Tibial artery (tissue), 4 donors: ENCODE results near the gene KLHL29.

Experiments
- DNase-seq, 2 donors: peaks; one replicate each; pipeline ENCODE4 v3.0.0-alpha.2; 2019
- H3K27ac ChIP-seq, 2 donors: fragments of 200-600 bp; sonication (generic) in 1 of 2; 1 replicate in 1 of 2; 2 replicates in 1 of 2; pipeline ENCODE4 v1.5.1; 2018 to 2019; ENCODE audit warnings: mild to moderate bottlenecking in 1 of 2
- H3K27me3 ChIP-seq, 2 donors: fragments of 200-600 bp; sonication (generic) in 1 of 2; one replicate each; pipeline versions ENCODE4 v1.5.1 to v1.6.0; 2016 to 2019
- H3K36me3 ChIP-seq, 3 donors: fragments of 200-600 bp; sonication (generic) in 2 of 3; one replicate each; pipeline ENCODE4 v1.5.1; 2016 to 2019; ENCODE audit warnings: mild to moderate bottlenecking in 2 of 3
- H3K4me1 ChIP-seq, 4 donors: fragments of 200-600 bp; sonication (generic) in 2 of 4; 1 replicate in 3 of 4; 2 replicates in 1 of 4; pipeline ENCODE4 v1.5.1; 2016 to 2019
- H3K4me3 ChIP-seq, 2 donors: fragments of 200-600 bp; sonication (generic) in 1 of 2; 1 replicate in 1 of 2; 2 replicates in 1 of 2; pipeline ENCODE4 v1.5.1; 2018 to 2019; ENCODE audit warnings: mild to moderate bottlenecking in 2 of 2
- H3K9me3 ChIP-seq, 3 donors: fragments of 200-600 bp; sonication (generic) in 1 of 3; one replicate each; pipeline ENCODE4 v1.5.1; 2016 to 2019
- intact Hi-C: fragments of 100-400 bp; cut with DNase I; formaldehyde crosslinking; loops from one replicate; pipeline ENCODE4 v1.15.0; 2023; ENCODE audit warnings: low total_unique reads
- TF ChIP-seq, protein P1 (sequence below), 2 experiments: fragments of 200-600 bp in 1 of 2; fragments of 450-650 bp in 1 of 2; IDR thresholded peaks; one replicate each; pipeline ENCODE4 v1.5.1; 2017 to 2019; ENCODE audit warnings: antibody characterized with exemption in 2 of 2, mild to moderate bottlenecking in 1 of 2, moderate library complexity in 1 of 2

The KLHL29 gene

DNA sequence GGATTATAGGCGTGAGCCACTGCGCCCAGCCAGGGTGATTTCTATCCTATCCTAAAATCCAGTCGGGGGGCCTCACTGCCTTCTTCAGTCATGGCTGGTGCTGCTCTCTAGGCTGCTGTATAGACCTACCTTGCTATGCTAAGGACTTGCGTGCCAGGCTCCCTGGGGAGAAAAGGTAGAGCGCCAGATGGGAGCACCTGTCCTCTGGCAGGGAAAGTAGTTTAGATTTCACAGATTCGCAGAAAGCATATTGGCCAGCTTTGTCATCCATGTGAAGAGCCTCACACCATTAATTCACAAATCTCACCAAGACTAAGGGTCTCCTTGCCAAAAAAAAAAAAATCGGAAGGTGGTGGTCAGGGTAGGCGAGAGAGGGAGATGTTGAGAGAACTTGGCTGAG, 324.3 kb downstream of the KLHL29 start:
- intact Hi-C loops: no loop called here
- Histone ChIP-seq H3K4me3 (no peak overlapping the region), H3K9me3 (no peaks in the 10 kb centered on the region), H3K27ac (no peak overlapping the region), H3K36me3 (peaks cover 30 to 50% (median 45%) of the 10 kb centered on the region in 3 donors), H3K27me3 (no peaks in the 10 kb centered on the region), H3K4me1 (peaks cover 0 to 17% (median 4%) of the 10 kb centered on the region in 4 donors)
- no peak for DNase-seq
- TF ChIP-seq, protein P1, sequence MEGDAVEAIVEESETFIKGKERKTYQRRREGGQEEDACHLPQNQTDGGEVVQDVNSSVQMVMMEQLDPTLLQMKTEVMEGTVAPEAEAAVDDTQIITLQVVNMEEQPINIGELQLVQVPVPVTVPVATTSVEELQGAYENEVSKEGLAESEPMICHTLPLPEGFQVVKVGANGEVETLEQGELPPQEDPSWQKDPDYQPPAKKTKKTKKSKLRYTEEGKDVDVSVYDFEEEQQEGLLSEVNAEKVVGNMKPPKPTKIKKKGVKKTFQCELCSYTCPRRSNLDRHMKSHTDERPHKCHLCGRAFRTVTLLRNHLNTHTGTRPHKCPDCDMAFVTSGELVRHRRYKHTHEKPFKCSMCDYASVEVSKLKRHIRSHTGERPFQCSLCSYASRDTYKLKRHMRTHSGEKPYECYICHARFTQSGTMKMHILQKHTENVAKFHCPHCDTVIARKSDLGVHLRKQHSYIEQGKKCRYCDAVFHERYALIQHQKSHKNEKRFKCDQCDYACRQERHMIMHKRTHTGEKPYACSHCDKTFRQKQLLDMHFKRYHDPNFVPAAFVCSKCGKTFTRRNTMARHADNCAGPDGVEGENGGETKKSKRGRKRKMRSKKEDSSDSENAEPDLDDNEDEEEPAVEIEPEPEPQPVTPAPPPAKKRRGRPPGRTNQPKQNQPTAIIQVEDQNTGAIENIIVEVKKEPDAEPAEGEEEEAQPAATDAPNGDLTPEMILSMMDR (IDR thresholded peaks at IDR 0.05): no peak

DNA sequence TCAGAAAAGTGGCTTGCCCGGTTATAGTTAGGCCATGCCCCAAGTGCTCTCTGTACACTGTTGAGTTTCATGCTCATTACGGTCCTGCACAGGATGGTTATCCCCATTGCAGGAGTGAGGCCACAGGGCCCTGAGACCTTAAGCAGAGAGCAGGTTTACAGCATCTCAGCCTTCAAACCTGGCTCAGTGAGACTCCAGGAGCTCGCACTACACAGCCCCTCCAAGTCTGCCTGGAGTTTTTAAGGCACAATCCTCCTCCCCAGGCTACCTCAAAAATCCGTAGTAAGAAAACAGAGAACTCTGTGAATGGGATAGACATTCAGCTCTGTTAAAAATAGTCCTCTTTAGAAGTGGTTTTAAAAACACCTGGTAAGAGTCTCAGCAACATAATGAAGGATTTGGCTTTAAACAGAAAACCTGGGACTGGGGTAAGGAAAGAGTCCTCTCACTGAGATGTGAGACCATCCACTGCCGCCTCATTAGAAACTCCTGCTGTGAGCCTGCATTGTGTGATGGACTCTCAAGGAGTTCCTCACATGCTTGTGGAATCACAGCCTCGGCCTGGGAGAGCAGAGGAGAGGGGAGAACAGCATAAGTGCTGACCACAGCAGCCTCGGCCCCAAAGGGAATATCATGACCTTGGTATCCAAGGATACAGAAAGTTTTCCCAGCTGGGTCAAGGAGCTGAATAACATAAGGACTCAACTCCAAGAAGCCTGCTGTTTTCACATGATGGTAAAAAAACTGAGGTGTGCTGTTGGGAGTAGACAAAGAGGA, 327.2 kb downstream of the KLHL29 start:
- TF ChIP-seq, protein P1 (IDR thresholded peaks at IDR 0.05): no peak
- Histone ChIP-seq H3K27ac (no peak overlapping the region), H3K27me3 (no peaks in the 10 kb centered on the region), H3K9me3 (no peaks in the 10 kb centered on the region), H3K4me3 (no peak overlapping the region), H3K36me3 (peaks cover 18 to 22% (median 20%) of the 10 kb centered on the region in 3 donors), H3K4me1 (peaks cover 0 to 15% (median 4%) of the 10 kb centered on the region in 4 donors)
- intact Hi-C loops: no loop called here
- DNase-seq: peak; percentile 27 to 61

GRCh38 chr2:23712756-23713151, 327.8 kb downstream of the KLHL29 start:
- no peak overlapping the region for H3K4me3 ChIP-seq
- H3K4me1 ChIP-seq: peaks cover 0 to 13% (median 4%) of the 10 kb centered on the region in 4 donors
- no peaks in the 10 kb centered on the region for H3K27me3 ChIP-seq
- TF ChIP-seq, protein P1 (IDR thresholded peaks at IDR 0.05): no peak
- intact Hi-C loops: no loop called here
- no peak for DNase-seq
- no peaks in the 10 kb centered on the region for H3K9me3 ChIP-seq
- peaks cover 14 to 16% (median 14%) of the 10 kb centered on the region in 3 donors for H3K36me3 ChIP-seq
- H3K27ac ChIP-seq: no peak overlapping the region

- no peak for DNase-seq
- Histone ChIP-seq H3K4me1 (peaks cover 0 to 13% (median 4%) of the 10 kb centered on the region in 4 donors), H3K4me3 (no peak overlapping the region), H3K27ac (no peak overlapping the region), H3K27me3 (no peaks in the 10 kb centered on the region), H3K36me3 (peaks cover 8 to 11% (median 8%) of the 10 kb centered on the region in 3 donors), H3K9me3 (no peaks in the 10 kb centered on the region)
- TF ChIP-seq, protein P1 (IDR thresholded peaks at IDR 0.05): no peak
- intact Hi-C loops: no loop called here
These were observed 328.4 kb downstream of the KLHL29 start for GRCh38 chr2:23713351-23713750.

DNA sequence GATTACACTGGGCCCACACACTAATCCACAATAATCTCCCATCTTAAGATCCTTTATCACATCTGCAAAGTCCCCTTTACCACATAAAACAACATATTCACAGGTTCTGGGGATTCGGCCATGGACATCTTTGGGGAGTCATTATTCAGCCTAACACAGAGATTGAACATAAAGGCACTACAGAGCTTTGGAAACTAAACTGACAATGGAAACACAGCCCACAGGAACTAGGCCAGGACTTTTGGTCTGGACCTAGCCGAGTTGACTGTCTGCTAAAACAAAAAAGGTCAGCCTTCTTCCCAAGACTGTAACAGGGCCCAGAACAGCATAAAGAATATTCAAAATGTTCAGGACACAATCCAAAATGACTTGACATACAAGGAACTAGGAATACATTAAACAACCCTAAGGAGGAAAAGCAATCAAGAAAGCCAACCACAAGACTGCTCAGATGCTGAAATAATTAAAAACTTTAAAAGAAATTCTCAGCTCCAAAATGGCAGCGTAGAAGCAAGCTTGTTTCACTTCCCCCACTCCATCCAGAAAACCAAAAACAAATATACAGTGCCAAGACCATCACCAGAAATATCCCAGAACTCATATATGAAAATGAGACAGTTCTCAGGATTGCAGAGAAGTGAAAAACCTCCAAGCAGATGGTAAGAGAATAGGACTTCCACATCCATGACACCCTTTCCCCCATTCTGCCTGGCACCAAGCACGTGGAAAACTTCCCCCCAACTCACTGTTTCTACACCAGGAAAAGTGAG, 334.1 kb downstream of the KLHL29 start:
- no peak for DNase-seq

More for the DNA sequence above, 334.1 kb downstream of the KLHL29 start:
- Histone ChIP-seq H3K9me3 (peaks cover 0 to 13% (median 0%) of the 10 kb centered on the region in 3 donors), H3K36me3 (peaks cover 6 to 18% (median 11%) of the 10 kb centered on the region in 3 donors), H3K27me3 (no peaks in the 10 kb centered on the region), H3K27ac (no peak overlapping the region), H3K4me1 (peaks cover 0 to 10% (median 0%) of the 10 kb centered on the region in 4 donors), H3K4me3 (no peak overlapping the region)
- TF ChIP-seq, protein P1 (IDR thresholded peaks at IDR 0.05): no peak
- intact Hi-C loops: no loop called here
